OCI-LY3 (cell line): Measurements from ENCODE around the gene PKD2L1.

ENCODE experiments used
- H2AFZ ChIP-seq: fragments of 200-600, 300-600 bp; shearing (Covaris generic); 2 replicates; pipeline ENCODE4 v1.6.0; 2014; ENCODE audit warnings: antibody characterized with exemption, low read depth, low read length
- H3K27ac ChIP-seq: fragments of 200-600, 300-600 bp; sonication (generic); 2 replicates; pipeline ENCODE4 v1.5.1; 2014; ENCODE audit warnings: mild to moderate bottlenecking, low read length, moderate library complexity, mixed read lengths
- H3K27me3 ChIP-seq: fragments of 200-600, 300-600 bp; sonication (generic); 2 replicates; pipeline ENCODE4 v1.6.1; 2014; ENCODE audit warnings: low read depth, low read length, mixed read lengths
- H3K36me3 ChIP-seq: fragments of 200-600, 300-600 bp; sonication (generic); replicated peaks from 2 replicates; pipeline ENCODE3; 2014; ENCODE audit warnings: low read depth, low read length, mixed read lengths
- H3K4me1 ChIP-seq: fragments of 300-600, 200-600 bp; sonication (generic); 2 replicates; pipeline ENCODE4 v1.6.1; 2014; ENCODE audit warnings: low read length, mixed read lengths
- H3K4me2 ChIP-seq: fragments of 200-600, 300-600 bp; sonication (generic); 2 replicates; pipeline ENCODE4 v1.6.1; 2014; ENCODE audit warnings: low read length, mixed read lengths
- H3K4me3 ChIP-seq: fragments of 300-600, 200-600 bp; sonication (generic); 2 replicates; pipeline ENCODE4 v1.5.1; 2014; ENCODE audit warnings: antibody characterized with exemption, mild to moderate bottlenecking, low read length, moderate library complexity
- H3K79me2 ChIP-seq: fragments of 300-600, 200-600 bp; shearing (Covaris generic); 2 replicates; pipeline ENCODE4 v1.6.1; 2014; ENCODE audit warnings: mild to moderate bottlenecking, low read length, mixed read lengths
- H3K9ac ChIP-seq: fragments of 300-600, 200-600 bp; shearing (Covaris generic); 2 replicates; pipeline ENCODE4 v1.6.0; 2014; ENCODE audit warnings: mild to moderate bottlenecking, low read length, moderate library complexity
- H3K9me3 ChIP-seq: fragments of 200-600, 300-600 bp; shearing (Covaris generic); 2 replicates; pipeline ENCODE4 v1.6.1; 2014; ENCODE audit warnings: low read length, mixed read lengths; ENCODE audit not compliant: insufficient read depth
- H4K20me1 ChIP-seq: fragments of 200-600, 300-600 bp; sonication (generic); 2 replicates; pipeline ENCODE4 v1.6.1; 2016; ENCODE audit warnings: low read length, mixed read lengths; ENCODE audit not compliant: insufficient read depth
- CTCF ChIP-seq: fragments of 200-600, 300-600 bp; sonication (generic); IDR thresholded peaks from 2 replicates; pipeline ENCODE4 v1.5.1; 2014; ENCODE audit warnings: antibody characterized with exemption, low read length, low read depth
- EZH2phosphoT487 ChIP-seq: fragments of 200-600 bp; shearing (Covaris generic); IDR thresholded peaks from 2 replicates; pipeline ENCODE4 v1.6.1; 2018; ENCODE audit warnings: antibody characterized with exemption, mixed run types, low read depth

Gene PKD2L1

DNA sequence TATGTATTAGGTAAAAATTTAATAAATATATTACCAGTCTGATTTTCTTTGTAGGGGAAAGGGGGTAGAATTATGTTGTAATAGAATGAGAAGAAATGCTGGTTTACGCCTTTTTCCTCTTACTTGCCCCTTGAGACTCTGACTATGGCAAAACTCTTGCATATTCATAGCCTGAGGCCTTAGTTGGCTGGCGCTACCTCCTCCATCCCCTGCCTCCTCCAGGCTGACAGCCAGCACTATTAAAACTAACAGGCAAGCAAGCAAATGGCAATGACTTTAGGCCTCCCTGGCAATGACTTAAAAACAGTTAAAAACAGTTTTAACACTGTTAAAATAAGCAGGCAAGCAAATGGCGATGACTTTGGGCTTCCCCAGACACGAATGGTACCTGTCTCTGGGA lies 14.4 kb downstream of the PKD2L1 start:
- no peak overlapping the region for H3K4me3 ChIP-seq
- H3K4me1 ChIP-seq: no peaks in the 10 kb centered on the region
- no peak for TF ChIP-seq CTCF
- TF ChIP-seq EZH2phosphoT487: no peak
- H4K20me1 ChIP-seq: no peaks in the 10 kb centered on the region
- no peaks in the 10 kb centered on the region for H3K79me2 ChIP-seq
- H3K9ac ChIP-seq: no peak overlapping the region
- no peak overlapping the region for H2AFZ ChIP-seq
- no peak overlapping the region for H3K27ac ChIP-seq
- H3K27me3 ChIP-seq: 0 out of 2 replicates have a peak, but pooled peaks cover 8% of the 10 kb centered on the region
- H3K9me3 ChIP-seq: no peaks in the 10 kb centered on the region
- no peaks in the 10 kb centered on the region for H3K36me3 ChIP-seq
- no peak overlapping the region for H3K4me2 ChIP-seq

GRCh38 chr10:100311298-100311697 lies 18.7 kb downstream of the PKD2L1 start:
- H3K79me2 ChIP-seq: no peaks in the 10 kb centered on the region
- H3K27ac ChIP-seq: no peak overlapping the region
- no peak overlapping the region for H3K4me2 ChIP-seq
- no peaks in the 10 kb centered on the region for H3K36me3 ChIP-seq
- no peak overlapping the region for H3K9ac ChIP-seq
- H2AFZ ChIP-seq: no peak overlapping the region
- no peaks in the 10 kb centered on the region for H3K9me3 ChIP-seq
- H3K27me3 ChIP-seq: 0 out of 2 replicates have a peak, but pooled peaks cover 3% of the 10 kb centered on the region
- H4K20me1 ChIP-seq: no peaks in the 10 kb centered on the region
- no peaks in the 10 kb centered on the region for H3K4me1 ChIP-seq
- no peak for TF ChIP-seq EZH2phosphoT487
- no peak for TF ChIP-seq CTCF
- H3K4me3 ChIP-seq: no peak overlapping the region

DNA sequence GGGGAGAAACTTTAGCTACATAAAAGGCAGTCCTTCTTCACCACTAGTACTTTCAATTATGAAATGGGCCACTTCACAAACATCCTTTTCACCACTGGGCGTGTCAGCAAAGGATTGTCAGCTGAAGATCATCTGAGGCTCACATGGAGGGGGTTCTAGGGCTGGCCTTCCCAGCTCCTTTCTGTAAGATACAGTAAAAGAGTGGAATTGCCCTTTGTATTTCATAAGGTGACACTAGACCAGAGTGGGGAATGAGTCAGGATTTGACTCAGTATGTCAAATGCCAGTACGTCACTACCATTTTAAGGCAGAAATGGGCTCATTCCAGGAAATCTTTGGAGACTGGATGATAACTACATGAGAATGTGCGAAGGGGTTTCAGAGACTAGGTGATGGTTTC lies 22.3 kb downstream of the PKD2L1 start:
- Histone ChIP-seq H3K79me2 (no peaks in the 10 kb centered on the region), H2AFZ (no peak overlapping the region), H3K27me3 (no peaks in the 10 kb centered on the region), H3K27ac (no peak overlapping the region), H3K9ac (no peak overlapping the region), H3K36me3 (no peaks in the 10 kb centered on the region), H3K4me3 (no peak overlapping the region), H3K4me2 (no peak overlapping the region), H4K20me1 (no peaks in the 10 kb centered on the region), H3K9me3 (no peaks in the 10 kb centered on the region), H3K4me1 (peaks cover 4% of the 10 kb centered on the region; the same call in 1 of the 2 replicates)
- TF ChIP-seq CTCF (no peak), EZH2phosphoT487 (no peak)

GRCh38 chr10:100306861-100307260 lies 23.2 kb downstream of the PKD2L1 start:
- no peaks in the 10 kb centered on the region for H3K9me3 ChIP-seq

More at GRCh38 chr10:100306861-100307260, 23.2 kb downstream of the PKD2L1 start:
- Histone ChIP-seq H3K4me2 (no peak overlapping the region), H4K20me1 (no peaks in the 10 kb centered on the region), H3K79me2 (no peaks in the 10 kb centered on the region), H3K4me3 (no peak overlapping the region), H3K27ac (no peak overlapping the region), H3K27me3 (no peaks in the 10 kb centered on the region), H3K36me3 (no peaks in the 10 kb centered on the region), H2AFZ (no peak overlapping the region), H3K4me1 (peaks cover 4% of the 10 kb centered on the region; the same call in 1 of the 2 replicates), H3K9ac (no peak overlapping the region)
- TF ChIP-seq CTCF (no peak), EZH2phosphoT487 (no peak)
